OCI-LY1 (cell line): ENCODE data around the gene TIE1.

ENCODE experiments used
- EZH2 ChIP-seq: fragments of 200-600 bp; sonication (generic), shearing (Covaris generic); IDR thresholded peaks from 2 replicates; pipeline ENCODE4 v1.8.0; 2017; ENCODE audit warnings: borderline replicate concordance, mixed run types, mild to moderate bottlenecking, antibody characterized with exemption, low read length, moderate library complexity, mixed read lengths
- TF ChIP-seq, protein P1 (sequence below): fragments of 200-600 bp; sonication (generic), shearing (Covaris generic); IDR thresholded peaks from 2 replicates; pipeline ENCODE4 v1.5.1; 2017; ENCODE audit warnings: mild to moderate bottlenecking, antibody characterized with exemption, low read length, moderate library complexity, mixed read lengths

DNA sequence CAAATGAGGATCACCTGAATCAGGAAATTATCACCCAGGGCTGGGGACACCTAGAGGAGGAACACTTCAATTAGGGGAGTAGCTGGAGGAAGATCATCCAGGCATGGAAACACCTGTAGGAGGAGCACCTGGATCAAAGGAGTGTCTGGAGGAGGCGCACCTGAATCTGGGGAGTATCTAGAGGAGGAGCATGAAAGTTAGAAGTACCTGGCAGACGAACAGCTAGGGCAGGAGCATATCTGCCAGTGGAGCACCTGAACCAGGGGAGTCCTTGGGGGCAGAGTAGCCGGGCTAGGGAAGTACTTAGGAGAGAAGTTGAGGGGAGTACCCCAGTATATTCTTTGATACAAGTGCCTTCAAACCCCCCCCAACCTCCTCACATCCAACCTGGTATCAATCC lies 16.7 kb upstream of the TIE1 start:
- TF ChIP-seq, protein P1, sequence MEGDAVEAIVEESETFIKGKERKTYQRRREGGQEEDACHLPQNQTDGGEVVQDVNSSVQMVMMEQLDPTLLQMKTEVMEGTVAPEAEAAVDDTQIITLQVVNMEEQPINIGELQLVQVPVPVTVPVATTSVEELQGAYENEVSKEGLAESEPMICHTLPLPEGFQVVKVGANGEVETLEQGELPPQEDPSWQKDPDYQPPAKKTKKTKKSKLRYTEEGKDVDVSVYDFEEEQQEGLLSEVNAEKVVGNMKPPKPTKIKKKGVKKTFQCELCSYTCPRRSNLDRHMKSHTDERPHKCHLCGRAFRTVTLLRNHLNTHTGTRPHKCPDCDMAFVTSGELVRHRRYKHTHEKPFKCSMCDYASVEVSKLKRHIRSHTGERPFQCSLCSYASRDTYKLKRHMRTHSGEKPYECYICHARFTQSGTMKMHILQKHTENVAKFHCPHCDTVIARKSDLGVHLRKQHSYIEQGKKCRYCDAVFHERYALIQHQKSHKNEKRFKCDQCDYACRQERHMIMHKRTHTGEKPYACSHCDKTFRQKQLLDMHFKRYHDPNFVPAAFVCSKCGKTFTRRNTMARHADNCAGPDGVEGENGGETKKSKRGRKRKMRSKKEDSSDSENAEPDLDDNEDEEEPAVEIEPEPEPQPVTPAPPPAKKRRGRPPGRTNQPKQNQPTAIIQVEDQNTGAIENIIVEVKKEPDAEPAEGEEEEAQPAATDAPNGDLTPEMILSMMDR = no peak
- no peak for TF ChIP-seq EZH2
